Neural progenitor cell (in vitro differentiated cells): ENCODE measurements around the gene KHNYN. TPM values are rescaled to one million over a fixed set of nuclear protein-coding genes. Genes with fewer than 3 reads are reported as not detected.
A peak's percentile ranks its signal among the peaks of the same experiment; 100 is the strongest.

Source experiments
- DNase-seq: peaks from one replicate; pipeline ENCODE4 v3.0.0-alpha.2; 2016; ENCODE audit warnings: low spot score
- H2AFZ ChIP-seq: fragments of 200-600 bp; sonication (generic); replicated peaks from 2 replicates; pipeline ENCODE4 v1.6.1; 2016; ENCODE audit warnings: antibody characterized with exemption
- H3F3A ChIP-seq: fragments of 200-600 bp; sonication (generic); 2 replicates; pipeline ENCODE4 v1.6.1; 2016; ENCODE audit warnings: antibody characterized with exemption, low read depth
- H3K27ac ChIP-seq: fragments of 200-600 bp; sonication (generic); 2 replicates; pipeline ENCODE4 v1.5.1; 2016; ENCODE audit warnings: mild to moderate bottlenecking
- H3K27me3 ChIP-seq: fragments of 200-600 bp; sonication (generic); 2 replicates; pipeline ENCODE4 v1.6.1; 2016; ENCODE audit warnings: mild to moderate bottlenecking, moderate library complexity
- H3K36me3 ChIP-seq: fragments of 200-600 bp; sonication (generic); 2 replicates; pipeline ENCODE4 v1.5.1; 2016
- H3K4me1 ChIP-seq: fragments of 200-600 bp; sonication (generic); 2 replicates; pipeline ENCODE4 v1.6.1; 2016; ENCODE audit warnings: mixed run types
- H3K4me2 ChIP-seq: fragments of 200-600 bp; sonication (generic); 2 replicates; pipeline ENCODE4 v1.6.1; 2016
- H3K4me3 ChIP-seq: fragments of 200-600 bp; sonication (generic); 2 replicates; pipeline ENCODE4 v1.5.1; 2016
- H3K79me2 ChIP-seq: fragments of 200-600 bp; sonication (generic); 2 replicates; pipeline ENCODE4 v1.6.1; 2016; ENCODE audit warnings: low read depth
- H3K9ac ChIP-seq: fragments of 200-600 bp; sonication (generic); 2 replicates; pipeline ENCODE4 v1.6.1; 2016
- H3K9me3 ChIP-seq: fragments of 200-600 bp; sonication (generic); 2 replicates; pipeline ENCODE4 v1.5.1; 2016; ENCODE audit warnings: low read depth
- H4K20me1 ChIP-seq: fragments of 200-600 bp; sonication (generic); 2 replicates; pipeline ENCODE4 v1.6.1; 2016; ENCODE audit warnings: low read depth
- H3K27ac Mint-ChIP-seq: 3 replicates; pipeline ENCODE4 v1.8.0; 2021; ENCODE audit warnings: mixed read lengths
- H3K27me3 Mint-ChIP-seq: 2 replicates; pipeline ENCODE4 v1.8.0; 2022; ENCODE audit warnings: low read depth, mild to moderate bottlenecking, inconsistent platforms, moderate library complexity, mixed read lengths; ENCODE audit not compliant: insufficient read depth
- H3K36me3 Mint-ChIP-seq: 3 replicates; pipeline ENCODE4 v1.8.0; 2021; ENCODE audit warnings: mixed read lengths
- H3K4me1 Mint-ChIP-seq: 3 replicates; pipeline ENCODE4 v1.8.0; 2021; ENCODE audit warnings: mixed read lengths
- H3K4me3 Mint-ChIP-seq: 3 replicates; pipeline ENCODE4 v1.8.0; 2021; ENCODE audit warnings: mild to moderate bottlenecking, moderate library complexity, mixed read lengths
- H3K9me3 Mint-ChIP-seq: 3 replicates; pipeline ENCODE4 v1.8.0; 2020; ENCODE audit warnings: mixed read lengths
- EZH2 ChIP-seq: fragments of 200-600 bp; sonication (generic); IDR thresholded peaks from 2 replicates; pipeline ENCODE4 v1.6.1; 2017; ENCODE audit warnings: antibody characterized with exemption, mild to moderate bottlenecking, moderate library complexity
- EZH2phosphoT487 ChIP-seq: fragments of 200-600 bp; sonication (generic); IDR thresholded peaks from 2 replicates; pipeline ENCODE4 v1.6.1; 2017; ENCODE audit warnings: antibody characterized with exemption
- total RNA-seq: library from RNA; depleted of rRNA; stranded (reverse); fragments of >200 nt; gene quantifications from 2 replicates; pipeline ENCODE4 v1.2.3, GENCODE V29; 2015; ENCODE audit warnings: low replicate concordance
- TF ChIP-seq, protein P1 (sequence below): fragments of 200-600 bp; sonication (generic); IDR thresholded peaks from 2 replicates; pipeline ENCODE4 v1.5.1; 2017; ENCODE audit warnings: antibody characterized with exemption, mild to moderate bottlenecking

Gene KHNYN
- total RNA-seq, 1 donor from 2014 or later = 20.4 TPM

DNA sequence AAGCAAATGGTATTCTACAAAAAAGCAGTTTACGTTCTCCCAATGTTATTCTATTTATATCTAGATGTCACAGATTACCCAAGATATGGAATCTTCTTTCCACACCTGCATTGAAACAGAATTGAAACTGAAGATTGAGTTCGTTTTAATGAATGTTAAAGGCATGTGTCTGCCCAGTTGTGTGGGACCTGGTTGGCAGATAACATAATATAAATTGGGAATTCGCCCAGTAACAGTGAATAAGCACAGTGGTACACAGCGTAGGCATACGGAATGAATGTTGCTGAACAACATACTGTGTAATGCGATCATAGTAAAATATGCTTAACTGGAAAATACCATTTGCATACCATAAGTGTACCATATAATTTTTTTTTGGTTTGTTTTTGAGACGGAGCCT is 4.3 kb downstream of the KHNYN start:
- H3K4me2 ChIP-seq = no peak overlapping the region
- no peak overlapping the region for H3K27ac ChIP-seq
- H3K27me3 ChIP-seq = peaks cover 4% of the 10 kb centered on the region
- peaks cover 10% of the 10 kb centered on the region for H3K27me3 Mint-ChIP-seq
- no peak overlapping the region for H3K4me3 ChIP-seq
- peaks cover 40% of the 10 kb centered on the region for H4K20me1 ChIP-seq
- H3K36me3 ChIP-seq = no peaks in the 10 kb centered on the region
- peaks cover 21% of the 10 kb centered on the region for H3K4me1 Mint-ChIP-seq
- peaks cover 30% of the 10 kb centered on the region for H3F3A ChIP-seq
- no peak overlapping the region for H3K4me3 Mint-ChIP-seq
- no peaks in the 10 kb centered on the region for H3K9me3 ChIP-seq
- DNase-seq = no peak
- peaks cover 12% of the 10 kb centered on the region for H3K36me3 Mint-ChIP-seq
- no peak overlapping the region for H2AFZ ChIP-seq
- no peak overlapping the region for H3K9ac ChIP-seq
- no peaks in the 10 kb centered on the region for H3K9me3 Mint-ChIP-seq
- TF ChIP-seq EZH2phosphoT487 = no peak
- no peak for TF ChIP-seq EZH2
- TF ChIP-seq, protein P1, sequence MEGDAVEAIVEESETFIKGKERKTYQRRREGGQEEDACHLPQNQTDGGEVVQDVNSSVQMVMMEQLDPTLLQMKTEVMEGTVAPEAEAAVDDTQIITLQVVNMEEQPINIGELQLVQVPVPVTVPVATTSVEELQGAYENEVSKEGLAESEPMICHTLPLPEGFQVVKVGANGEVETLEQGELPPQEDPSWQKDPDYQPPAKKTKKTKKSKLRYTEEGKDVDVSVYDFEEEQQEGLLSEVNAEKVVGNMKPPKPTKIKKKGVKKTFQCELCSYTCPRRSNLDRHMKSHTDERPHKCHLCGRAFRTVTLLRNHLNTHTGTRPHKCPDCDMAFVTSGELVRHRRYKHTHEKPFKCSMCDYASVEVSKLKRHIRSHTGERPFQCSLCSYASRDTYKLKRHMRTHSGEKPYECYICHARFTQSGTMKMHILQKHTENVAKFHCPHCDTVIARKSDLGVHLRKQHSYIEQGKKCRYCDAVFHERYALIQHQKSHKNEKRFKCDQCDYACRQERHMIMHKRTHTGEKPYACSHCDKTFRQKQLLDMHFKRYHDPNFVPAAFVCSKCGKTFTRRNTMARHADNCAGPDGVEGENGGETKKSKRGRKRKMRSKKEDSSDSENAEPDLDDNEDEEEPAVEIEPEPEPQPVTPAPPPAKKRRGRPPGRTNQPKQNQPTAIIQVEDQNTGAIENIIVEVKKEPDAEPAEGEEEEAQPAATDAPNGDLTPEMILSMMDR = no peak
- H3K4me1 ChIP-seq = no peaks in the 10 kb centered on the region
- H3K27ac Mint-ChIP-seq = no peak overlapping the region
- H3K79me2 ChIP-seq = peaks cover 4% of the 10 kb centered on the region

DNA sequence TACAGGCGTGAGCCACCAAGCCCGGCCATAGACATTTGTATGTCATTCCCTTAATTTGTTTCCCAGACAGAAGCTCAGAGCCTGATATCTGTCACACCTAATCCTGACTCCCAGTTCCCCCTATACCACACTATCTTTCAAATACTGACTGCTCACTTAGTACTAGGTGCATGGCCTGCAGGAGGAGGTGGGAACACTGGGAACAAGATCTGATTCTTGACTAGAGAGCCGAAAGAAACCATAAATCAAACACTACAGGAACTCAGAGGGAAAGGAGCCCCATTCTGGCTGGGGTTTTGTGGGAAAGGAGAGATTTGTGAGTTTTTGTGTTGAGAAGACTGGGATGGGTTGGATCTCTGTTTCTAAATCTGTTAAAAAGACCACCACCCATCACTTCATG is 4.9 kb downstream of the KHNYN start:
- Mint-ChIP-seq H3K9me3 (no peaks in the 10 kb centered on the region), H3K27me3 (peaks cover 9% of the 10 kb centered on the region), H3K36me3 (peaks cover 13% of the 10 kb centered on the region), H3K27ac (no peak overlapping the region), H3K4me3 (peak overlapping the region; percentile 38), H3K4me1 (peaks cover 15% of the 10 kb centered on the region)
- H3K79me2 ChIP-seq = peaks cover 4% of the 10 kb centered on the region
- TF ChIP-seq, protein P1 = no peak
- TF ChIP-seq EZH2 (no peak), EZH2phosphoT487 (no peak)
- H3K9me3 ChIP-seq = no peaks in the 10 kb centered on the region
- H4K20me1 ChIP-seq = peaks cover 40% of the 10 kb centered on the region
- peaks cover 27% of the 10 kb centered on the region for H3F3A ChIP-seq
- H3K27me3 ChIP-seq = no peaks in the 10 kb centered on the region
- no peak overlapping the region for H2AFZ ChIP-seq
- no peak overlapping the region for H3K27ac ChIP-seq
- H3K4me2 ChIP-seq = no peak overlapping the region
- no peaks in the 10 kb centered on the region for H3K4me1 ChIP-seq
- no peak overlapping the region for H3K4me3 ChIP-seq
- no peak for DNase-seq
- H3K9ac ChIP-seq = no peak overlapping the region
- H3K36me3 ChIP-seq = no peaks in the 10 kb centered on the region

DNA sequence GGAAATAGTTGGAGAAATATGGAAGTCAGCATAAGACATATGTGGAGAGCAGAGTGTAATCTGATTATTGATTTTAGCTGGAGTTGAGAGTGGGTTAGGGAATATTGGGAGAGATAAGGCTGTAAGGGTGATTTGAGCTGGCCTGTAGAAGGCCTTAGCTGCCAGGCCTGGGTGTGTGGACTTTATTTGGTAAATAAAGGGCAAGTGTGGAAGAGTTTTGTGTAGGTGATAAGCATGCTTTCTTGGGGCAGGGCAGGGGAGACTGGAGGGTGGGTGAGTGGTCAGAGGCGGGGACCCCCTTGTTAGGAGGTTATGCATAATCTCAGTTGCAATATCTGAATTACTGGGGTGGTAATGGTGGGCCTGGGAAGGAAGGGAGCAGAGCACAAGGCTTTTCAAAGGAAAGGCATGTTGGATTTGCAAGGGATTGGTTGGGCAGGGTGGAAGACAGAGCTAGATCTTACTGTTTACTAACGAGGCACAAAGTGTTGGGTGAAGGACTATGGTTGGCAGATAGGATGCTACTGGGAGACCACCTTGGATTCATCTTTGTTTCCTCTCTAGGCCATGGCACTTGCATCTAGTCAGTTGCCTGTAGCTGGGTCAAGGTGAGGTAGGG is 5.5 kb downstream of the KHNYN start:
- H4K20me1 ChIP-seq = peaks cover 40% of the 10 kb centered on the region
- no peak overlapping the region for H3K27ac Mint-ChIP-seq
- H3K27me3 Mint-ChIP-seq = peaks cover 10% of the 10 kb centered on the region
- peaks cover 14% of the 10 kb centered on the region for H3K36me3 Mint-ChIP-seq
- TF ChIP-seq EZH2 = no peak
- TF ChIP-seq, protein P1 = no peak
- TF ChIP-seq EZH2phosphoT487 = no peak
- no peaks in the 10 kb centered on the region for H3K4me1 ChIP-seq
- H2AFZ ChIP-seq = no peak overlapping the region
- no peaks in the 10 kb centered on the region for H3K36me3 ChIP-seq
- H3K27ac ChIP-seq = no peak overlapping the region
- H3K27me3 ChIP-seq = no peaks in the 10 kb centered on the region
- H3K9ac ChIP-seq = no peak overlapping the region
- H3K4me3 ChIP-seq = no peak overlapping the region
- H3K4me3 Mint-ChIP-seq = no peak overlapping the region
- H3K4me2 ChIP-seq = no peak overlapping the region
- H3K4me1 Mint-ChIP-seq = peaks cover 15% of the 10 kb centered on the region
- no peaks in the 10 kb centered on the region for H3K9me3 ChIP-seq
- peaks cover 3% of the 10 kb centered on the region for H3K79me2 ChIP-seq
- H3K9me3 Mint-ChIP-seq = no peaks in the 10 kb centered on the region
- peaks cover 26% of the 10 kb centered on the region for H3F3A ChIP-seq
- no peak for DNase-seq
